Measurements from ENCODE around the gene CISD2.
"Not testable (repeated sequence)": the region's sequence is repeated elsewhere in the genome, so short reads cannot be mapped to it uniquely, and the experiment has no call there.

Gene CISD2

GRCh38 chr4:102935716-102936115 is 66.9 kb downstream of the CISD2 start:
- DNase-seq, result no peak

GRCh38 chr4:102938063-102938462 is 69.3 kb downstream of the CISD2 start:
- DNase-seq, result not testable (repeated sequence)

Measured in activated CD4-positive, alpha-beta T cell treated with anti-CD3 and anti-CD28 coated beads, Interleukin-2, amount 50 U/mL, for 16 hours (primary cell).